HepG2 (cell line): ENCODE measurements around the gene CXCR5. TPM values are rescaled to one million over a fixed set of nuclear protein-coding genes. Genes with fewer than 3 reads are reported as not detected.

ENCODE experiments used
- ATAC-seq: fragments of 200-7000 bp; cut with Tn5 transposase; 3 replicates; pipeline ENCODE4 v1.9.1; 2020; ENCODE audit warnings: mild to moderate bottlenecking, moderate library complexity
- BruUV-seq: library from RNA; stranded (reverse); fragments of 400-500 nt; replicated peaks from 2 replicates; lab custom pipeline; 2021; lab: Mats Ljungman, UMichigan
- CTCF ChIA-PET: fragments of 300-600 bp; formaldehyde crosslinking; extraction: SDS; loops from one replicate; lab custom pipeline; 2021; ENCODE audit warnings: low total read pairs, inconsistent platforms, low intra/inter-chr PET ratio; lab: Yijun Ruan, JAX
- POLR2A ChIA-PET: fragments of 350-600 bp; sonication (Branson Sonifier 250); formaldehyde crosslinking; loops from one replicate; lab custom pipeline; 2020; ENCODE audit warnings: antibody characterized with exemption, inconsistent platforms; lab: Yijun Ruan, JAX
- DNase-seq: peaks from one replicate; pipeline ENCODE4 v3.0.0-alpha.2; 2015; ENCODE audit warnings: low spot score
- FAIRE-seq: peaks from 3 replicates; lab custom pipeline; 2011; peaks lifted over from hg19 to GRCh38; lab: Jason Lieb, UNC
- H2AFZ ChIP-seq: one replicate; pipeline ENCODE4 v1.6.1; 2011; ENCODE audit warnings: low read length, inconsistent platforms
- H3K27ac ChIP-seq: fragments of 300-600 bp; 3 replicates; pipeline ENCODE4 v1.8.0; 2011; ENCODE audit warnings: mixed run types, mild to moderate bottlenecking, mixed read lengths, low read length, inconsistent platforms; ENCODE audit not compliant: insufficient read depth; ENCODE audit errors: extremely low read length
- H3K27me3 ChIP-seq, 2 experiments: fragments of 200-600 bp in 1 of 2; 2 replicates in 1 of 2; 3 replicates in 1 of 2; pipeline versions ENCODE4 v1.6.0 to v1.8.0; 2011; ENCODE audit warnings: low read length in 2 of 2, mild to moderate bottlenecking in 2 of 2, moderate library complexity in 2 of 2, inconsistent platforms in 1 of 2; ENCODE audit not compliant: insufficient read depth in 2 of 2, control insufficient read depth in 1 of 2
- H3K36me3 ChIP-seq, 2 experiments: fragments of 200-600 bp in 1 of 2; replicated peaks in 1 of 2; 2 replicates in 1 of 2; 3 replicates in 1 of 2; pipeline versions ENCODE4 v1.5.1 to v1.8.0; 2011; ENCODE audit warnings: low read length in 2 of 2, inconsistent platforms in 1 of 2; ENCODE audit not compliant: insufficient read depth in 2 of 2, control insufficient read depth in 1 of 2
- H3K4me1 ChIP-seq: 2 replicates; pipeline ENCODE4 v1.5.1; 2012; ENCODE audit warnings: low read length, inconsistent platforms; ENCODE audit not compliant: insufficient read depth
- H3K4me2 ChIP-seq: 2 replicates; pipeline ENCODE4 v1.6.0; 2011; ENCODE audit warnings: low read depth, low read length, inconsistent platforms
- H3K4me3 ChIP-seq, 3 experiments: fragments of 200-600 bp in 1 of 3; sonication (generic), shearing (Covaris generic) in 1 of 3; replicated peaks in 1 of 3; 2 replicates each; pipeline ENCODE4 v1.5.1; 2011 to 2016; ENCODE audit warnings: low read length in 3 of 3, inconsistent platforms in 2 of 3, low read depth in 2 of 3, mild to moderate bottlenecking in 2 of 3, control low read depth in 1 of 3, mixed read lengths in 1 of 3; ENCODE audit not compliant: insufficient read depth in 1 of 3
- H3K79me2 ChIP-seq: one replicate; pipeline ENCODE4 v1.6.1; 2011; ENCODE audit warnings: low read length, inconsistent platforms; ENCODE audit not compliant: insufficient read depth
- H3K9ac ChIP-seq: 2 replicates; pipeline ENCODE4 v1.6.0; 2011; ENCODE audit warnings: mild to moderate bottlenecking, low read depth, low read length, inconsistent platforms; ENCODE audit not compliant: insufficient read depth
- H3K9me3 ChIP-seq: 2 replicates; pipeline ENCODE4 v1.5.1; 2012; ENCODE audit warnings: mild to moderate bottlenecking, low read length
- H4K20me1 ChIP-seq: 2 replicates; pipeline ENCODE4 v1.6.0; 2011; ENCODE audit warnings: inconsistent platforms, mild to moderate bottlenecking, low read length, moderate library complexity; ENCODE audit not compliant: insufficient read depth
- CBX1 ChIP-seq: IDR thresholded peaks from one replicate; pipeline ENCODE4 v1.6.1; 2016; ENCODE audit warnings: antibody characterized with exemption, low read depth
- CENPX ChIP-seq: sonication (generic); formaldehyde crosslinking; IDR thresholded peaks from 2 replicates; pipeline ENCODE4 v1.9.0; 2021; ENCODE audit warnings: mild to moderate bottlenecking, missing genetic modification reagents, moderate library complexity
- NFRKB ChIP-seq: fragments of 450-650 bp; IDR thresholded peaks from 2 replicates; pipeline ENCODE4 v1.6.1; 2017
- SP4 ChIP-seq: sonication (generic); formaldehyde crosslinking; IDR thresholded peaks from 2 replicates; pipeline ENCODE4 v1.8.1; 2023; ENCODE audit warnings: mild to moderate bottlenecking, missing genetic modification reagents
- TAF1 ChIP-seq: sonication (generic); formaldehyde crosslinking; IDR thresholded peaks from 2 replicates; pipeline ENCODE4 v1.4.0; 2020; ENCODE audit warnings: missing genetic modification reagents
- THYN1 ChIP-seq: sonication (generic); formaldehyde crosslinking; IDR thresholded peaks from 2 replicates; pipeline ENCODE4 v1.8.1; 2023; ENCODE audit warnings: low read depth, mild to moderate bottlenecking, moderate library complexity, missing genetic modification reagents, borderline replicate concordance
- ZEB1 ChIP-seq: IDR thresholded peaks from 2 replicates; pipeline ENCODE4 v1.6.1; 2012; ENCODE audit warnings: mild to moderate bottlenecking, low read depth, inconsistent platforms; ENCODE audit not compliant: insufficient replicate concordance
- ZNF124 ChIP-seq: sonication (generic); formaldehyde crosslinking; IDR thresholded peaks from 2 replicates; pipeline ENCODE4 v1.4.0; 2020; ENCODE audit warnings: missing genetic modification reagents
- ZNF180 ChIP-seq: sonication (generic); formaldehyde crosslinking; IDR thresholded peaks from 2 replicates; pipeline ENCODE4 v1.4.0; 2020; ENCODE audit warnings: low read depth, missing genetic modification reagents, borderline replicate concordance
- ZNF326 ChIP-seq: sonication (generic); formaldehyde crosslinking; IDR thresholded peaks from 2 replicates; pipeline ENCODE4 v1.4.0; 2020; ENCODE audit warnings: missing genetic modification reagents, borderline replicate concordance
- ZNF367 ChIP-seq: sonication (generic); formaldehyde crosslinking; IDR thresholded peaks from 2 replicates; pipeline ENCODE4 v1.4.0; 2020; ENCODE audit warnings: missing genetic modification reagents, borderline replicate concordance
- ZNF639 ChIP-seq: conservative IDR thresholded peaks from 2 replicates; pipeline ENCODE4 v1.6.1; 2018; ENCODE audit warnings: missing genetic modification reagents
- WGBS: methylation state at CpG from one replicate; pipeline ENCODE4 v1.1.6; 2017; ENCODE audit warnings: low lambda C conversion rate; 5-methylcytosine and 5-hydroxymethylcytosine counted together
- in situ Hi-C: cut with HindIII; loops from 2 replicates; pipeline ENCODE4 v1.10.0; 2017; ENCODE audit warnings: low pct_unique_long_range_greater_than_20kb; ENCODE audit not compliant: extremely low pct_ligation_motif_present
- intact Hi-C: fragments of 100-400 bp; cut with micrococcal nuclease; formaldehyde crosslinking; loops from one replicate; pipeline ENCODE4 v1.10.0; 2022; ENCODE audit not compliant: unreplicated experiment
- polyA plus RNA-seq, 8 experiments: library from polyadenylated mRNA; depleted of rRNA in 3 of 8; stranded (reverse) in 7 of 8; unstranded in 1 of 8; fragments of >200 nt; fragmentation: Illumina TruSeq in 4 of 8; extraction: Trizol in 4 of 8; gene quantifications; 2 replicates each; pipeline versions ENCODE4 v1.2.1 to v1.2.3, GENCODE V29; 2011 to 2016; ENCODE audit warnings: low read depth in 4 of 8, missing spikeins in 1 of 8, mixed read lengths in 1 of 8; ENCODE audit not compliant: insufficient read depth in 1 of 8
- total RNA-seq, 5 experiments: library from RNA; depleted of rRNA; stranded (reverse); fragments of >200 nt; fragmentation: Illumina TruSeq; extraction: Trizol; gene quantifications; 2 replicates each; pipeline ENCODE4 v1.2.3, GENCODE V29; 2016; ENCODE audit warnings: low read depth in 1 of 5

CXCR5 gene
- total and polyA plus RNA-seq, 2 of the 13 experiments (the other 11 are each of a cell fraction or from before 2014, with no cell fraction given): not detected

GRCh38 chr11:118886681-118887111 lies 3.0 kb downstream of the CXCR5 start:
- ChIA-PET POLR2A (no interaction called here), CTCF (no interaction called here)
- Histone ChIP-seq H3K79me2 (no peaks in the 10 kb centered on the region), H3K9me3 (no peaks in the 10 kb centered on the region), H3K27ac (no peak overlapping the region), H3K9ac (no peak overlapping the region), H3K36me3 (no peaks in the 10 kb centered on the region), H3K4me1 (peaks cover 37% of the 10 kb centered on the region), H3K27me3 (peaks cover 8 to 62% of the 10 kb centered on the region in 2 experiments; a peak in 4 of 5 replicates), H3K4me3 (no peak overlapping the region), H3K4me2 (no peak overlapping the region), H4K20me1 (no peaks in the 10 kb centered on the region), H2AFZ (no peak overlapping the region)
- no TSS peak for BruUV-seq
- ATAC-seq (no peak), DNase-seq (no peak), FAIRE-seq (no peak)
- no peak for TF ChIP-seq ZNF367 (CRISPR knock-in tag)
- no peak for TF ChIP-seq ZNF326 (CRISPR knock-in tag)
- no peak for TF ChIP-seq ZNF639 (CRISPR knock-in tag)
- no peak for TF ChIP-seq CBX1
- no peak for TF ChIP-seq NFRKB
- no peak for TF ChIP-seq THYN1 (CRISPR knock-in tag)
- TF ChIP-seq TAF1 (CRISPR knock-in tag): no peak
- no peak for TF ChIP-seq ZNF180 (CRISPR knock-in tag)
- no peak for TF ChIP-seq ZEB1
- TF ChIP-seq ZNF124 (CRISPR knock-in tag): no peak
- no peak for TF ChIP-seq SP4 (CRISPR knock-in tag)
- no peak for TF ChIP-seq CENPX
- intact Hi-C loops: no loop called here
- WGBS: 81% methylated on average over 7 of the region's 8 CpGs
- in situ Hi-C loops: no loop called here
